ENCODE data around the gene TRAPPC11. TPM values are rescaled to one million over a fixed set of nuclear protein-coding genes. Genes with fewer than 3 reads are reported as not detected.

Gene TRAPPC11
- total and polyA plus RNA-seq, 8 donors: 8.6 to 19.2 (median 16.0) TPM

- Histone ChIP-seq H3K27ac (no peak overlapping the region), H3K9me3 (no peaks in the 10 kb centered on the region), H3K4me1 (peaks cover 11 to 18% (median 14%) of the 10 kb centered on the region in 3 donors), H3K27me3 (no peaks in the 10 kb centered on the region), H3K36me3 (peaks cover 0 to 5% (median 0%) of the 10 kb centered on the region in 3 donors), H3K4me3 (peak overlapping the region; percentile 69 to 98 (median 90))
- intact Hi-C loops (cut with DNase I): no loop called here
- ATAC-seq: no peak
- no peak for FAIRE-seq
- no peak for TF ChIP-seq CTCF (IDR thresholded peaks at IDR 0.05)
- 42 to 50% methylated on average over 3 of the region's 3 CpGs for WGBS, 2 donors
- no peak for DNase-seq
These were observed 1.5 kb upstream of the TRAPPC11 start for GRCh38 chr4:183657564-183657963.

- WGBS, 2 donors: 0 to 1% methylated on average over 28 to 37 of the region's 39 CpGs
- Histone ChIP-seq H3K36me3 (no peaks in the 10 kb centered on the region), H3K4me3 (peak overlapping the region; percentile 69 to 98 (median 90)), H3K27me3 (no peaks in the 10 kb centered on the region), H3K27ac (peak overlapping the region; percentile 71 to 92 (median 88)), H3K9me3 (no peaks in the 10 kb centered on the region), H3K4me1 (peaks cover 11 to 18% (median 14%) of the 10 kb centered on the region in 3 donors)
- intact Hi-C loops (cut with DNase I): no loop called here
- FAIRE-seq: no peak
- ATAC-seq: peak; percentile 34 to 58 (median 46)
- peak in 4 of 6 donors; percentile 17 to 65 (median 44) for DNase-seq
- TF ChIP-seq CTCF (IDR thresholded peaks at IDR 0.05): peak in 1 of 4 donors; percentile 3
These were observed 598 bp upstream of the TRAPPC11 start for GRCh38 chr4:183658362-183659028.

GRCh38 chr4:183659872-183660242 is 764 bp downstream of the TRAPPC11 start:
- Histone ChIP-seq H3K4me3 (peak overlapping the region; percentile 69 to 98 (median 90)), H3K9me3 (no peaks in the 10 kb centered on the region), H3K36me3 (no peaks in the 10 kb centered on the region), H3K27ac (peak overlapping the region; percentile 71 to 92 (median 88)), H3K4me1 (peaks cover 11 to 18% (median 14%) of the 10 kb centered on the region in 3 donors), H3K27me3 (no peaks in the 10 kb centered on the region)
- intact Hi-C loops (cut with DNase I): no loop called here
- DNase-seq: no peak
- ATAC-seq: no peak
- FAIRE-seq: no peak
- TF ChIP-seq CTCF (IDR thresholded peaks at IDR 0.05): no peak
- 1 to 3% methylated on average over 10 of the region's 10 CpGs for WGBS, 2 donors

- no peak overlapping the region for H3K27ac ChIP-seq
- no peak for ATAC-seq
- H3K27me3 ChIP-seq: no peaks in the 10 kb centered on the region
- no peak for TF ChIP-seq CTCF (IDR thresholded peaks at IDR 0.05)
- intact Hi-C loops (cut with DNase I): no loop called here
- DNase-seq: no peak
- H3K9me3 ChIP-seq: no peaks in the 10 kb centered on the region
- peaks cover 0 to 20% (median 10%) of the 10 kb centered on the region in 3 donors for H3K36me3 ChIP-seq
- peaks cover 0 to under 1% (median 0%) of the 10 kb centered on the region in 3 donors for H3K4me1 ChIP-seq
- H3K4me3 ChIP-seq: no peak overlapping the region
- no peak for FAIRE-seq
- 94 to 96% methylated on average over 1 of the region's 1 CpG for WGBS, 2 donors
These were observed 7.0 kb downstream of the TRAPPC11 start for GRCh38 chr4:183666088-183666487.

GRCh38 chr4:183670251-183670650 is 11.2 kb downstream of the TRAPPC11 start:
- intact Hi-C loops (cut with DNase I): no loop called here
- WGBS, 2 donors: 47 to 56% methylated on average over 3 of the region's 3 CpGs
- no peak for DNase-seq
- peaks cover 0 to 4% (median 0%) of the 10 kb centered on the region in 3 donors for H3K4me1 ChIP-seq
- no peak for ATAC-seq
- no peak for TF ChIP-seq CTCF (IDR thresholded peaks at IDR 0.05)
- H3K27ac ChIP-seq: no peak overlapping the region
- peaks cover 0 to 26% (median 10%) of the 10 kb centered on the region in 3 donors for H3K36me3 ChIP-seq
- no peak overlapping the region for H3K4me3 ChIP-seq
- H3K27me3 ChIP-seq: no peaks in the 10 kb centered on the region
- no peaks in the 10 kb centered on the region for H3K9me3 ChIP-seq
- FAIRE-seq: no peak

All from pancreas (tissue), 10 donors.